Testis (tissue), 3 donors: ENCODE data around the gene BMP5. TPM values are rescaled to one million over a fixed set of nuclear protein-coding genes. Genes with fewer than 3 reads are reported as not detected.

Experiments used
- DNase-seq: peaks from one replicate; pipeline ENCODE4 v3.0.0-alpha.2; 2019
- H3K27ac ChIP-seq, 2 donors: fragments of 200-600 bp; sonication (generic); one replicate each; pipeline ENCODE4 v1.5.1; 2019
- H3K27me3 ChIP-seq: fragments of 200-600 bp; sonication (generic); one replicate; pipeline ENCODE4 v1.5.1; 2019
- H3K36me3 ChIP-seq: fragments of 200-600 bp; sonication (generic); one replicate; pipeline ENCODE4 v1.5.1; 2017; ENCODE audit warnings: low read depth; ENCODE audit errors: missing control alignments
- H3K4me1 ChIP-seq: fragments of 200-600 bp; sonication (generic); one replicate; pipeline ENCODE4 v1.5.1; 2019
- H3K4me3 ChIP-seq, 2 donors: fragments of 200-600 bp; sonication (generic); one replicate each; pipeline ENCODE4 v1.5.1; 2017 to 2019
- H3K9me3 ChIP-seq: fragments of 200-600 bp; sonication (generic); one replicate; pipeline ENCODE4 v1.5.1; 2017
- CTCF ChIP-seq, 3 experiments: fragments of 450-650 bp in 2 of 3; fragments of 200-600 bp in 1 of 3; sonication (generic) in 1 of 3; IDR thresholded peaks; one replicate each; pipeline ENCODE4 v1.5.1; 2016 to 2019; ENCODE audit warnings: antibody characterized with exemption in 3 of 3, mild to moderate bottlenecking in 2 of 3, moderate library complexity in 1 of 3
- POLR2A ChIP-seq: fragments of 450-650 bp; IDR thresholded peaks from one replicate; pipeline ENCODE4 v1.6.1; 2017; ENCODE audit warnings: antibody characterized with exemption, mild to moderate bottlenecking, moderate library complexity
- WGBS, 2 donors: methylation state at CpG; one replicate each; pipeline ENCODE4 v1.1.5; 2018; 5-methylcytosine and 5-hydroxymethylcytosine counted together
- intact Hi-C: fragments of 100-400 bp; cut with DNase I; formaldehyde crosslinking; loops from one replicate; pipeline ENCODE4 v1.15.1; 2023; ENCODE audit warnings: low total_unique reads
- polyA plus RNA-seq: library from polyadenylated mRNA; stranded (reverse); fragments of 350-450 nt; fragmentation: Illumina TruSeq; extraction: RNeasy Lipid Tissue Mini Kit (QIAGEN cat#74804); gene quantifications from one replicate; pipeline ENCODE4 v1.2.3, GENCODE V29; 2014; ENCODE audit warnings: low read depth, low replicate concordance; ENCODE audit not compliant: insufficient read depth
- total RNA-seq, 2 donors: library from RNA; depleted of rRNA; stranded (reverse); fragments of >200 nt; gene quantifications; one replicate each; pipeline ENCODE4 v1.2.3, GENCODE V29; 2016

The BMP5 gene
- total and polyA plus RNA-seq, 3 donors from 2014 or later = 0.06 to 0.12 TPM; not detected in 1

DNA sequence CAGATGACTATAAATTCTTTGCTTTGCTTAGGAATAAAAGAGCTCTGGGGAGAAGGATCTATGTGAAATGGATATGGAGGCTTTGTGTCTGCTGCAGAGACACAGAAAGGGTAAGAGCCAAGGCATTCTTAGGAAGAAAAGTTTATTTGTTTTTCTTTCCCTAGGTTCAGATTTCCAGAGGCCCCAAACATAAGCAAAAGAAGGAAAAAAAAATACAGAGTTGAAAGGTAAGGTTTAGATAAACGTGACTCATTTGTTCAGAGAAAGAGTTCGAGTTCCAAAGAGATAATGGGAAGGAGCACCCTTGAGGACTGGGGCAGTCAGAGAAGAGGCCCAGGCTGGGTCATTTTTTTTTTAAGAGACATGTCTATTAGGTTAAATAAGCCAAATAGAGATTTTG is 27.4 kb upstream of the BMP5 start:
- Histone ChIP-seq H3K27ac (no peak overlapping the region), H3K36me3 (no peaks in the 10 kb centered on the region), H3K4me1 (no peaks in the 10 kb centered on the region), H3K27me3 (no peaks in the 10 kb centered on the region), H3K9me3 (no peaks in the 10 kb centered on the region), H3K4me3 (no peak overlapping the region)
- intact Hi-C loops = no loop called here
- TF ChIP-seq CTCF (IDR thresholded peaks at IDR 0.05) (no peak), POLR2A (no peak)
- 28 to 49% methylated on average over 2 of the region's 2 CpGs for WGBS, 2 donors
- DNase-seq = no peak

GRCh38 chr6:55901765-55902270 is 26.4 kb upstream of the BMP5 start:
- intact Hi-C loops = no loop called here
- Histone ChIP-seq H3K27me3 (no peaks in the 10 kb centered on the region), H3K4me3 (no peak overlapping the region), H3K4me1 (no peaks in the 10 kb centered on the region), H3K36me3 (no peaks in the 10 kb centered on the region), H3K9me3 (no peaks in the 10 kb centered on the region), H3K27ac (no peak overlapping the region)
- WGBS, 2 donors = 59 to 80% methylated on average over 2 of the region's 2 CpGs
- no peak for DNase-seq
- no peak for TF ChIP-seq POLR2A
- TF ChIP-seq CTCF (IDR thresholded peaks at IDR 0.05) = no peak

DNA sequence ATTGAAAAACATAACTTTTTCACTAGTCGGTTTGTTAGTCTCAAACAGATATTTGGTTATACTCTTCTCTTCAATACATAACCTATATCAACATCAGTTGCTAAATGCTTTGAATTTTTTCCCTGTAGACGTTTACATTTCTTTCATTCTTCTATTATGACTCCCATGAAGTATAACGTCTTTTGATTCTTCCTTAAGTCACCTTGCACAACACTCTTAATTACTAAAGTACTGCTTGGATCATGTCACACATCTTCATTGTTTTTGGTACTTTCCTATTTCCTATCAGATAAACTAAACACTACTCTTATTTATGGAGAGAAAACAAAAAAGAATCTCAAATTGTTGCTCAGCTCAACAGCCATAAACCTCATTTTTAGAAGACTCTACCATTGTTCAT is 23.0 kb upstream of the BMP5 start:
- intact Hi-C loops = no loop called here
- H3K4me1 ChIP-seq = no peaks in the 10 kb centered on the region
- no peak overlapping the region for H3K4me3 ChIP-seq
- H3K36me3 ChIP-seq = no peaks in the 10 kb centered on the region
- no peak overlapping the region for H3K27ac ChIP-seq
- DNase-seq = no peak
- H3K9me3 ChIP-seq = no peaks in the 10 kb centered on the region
- no peaks in the 10 kb centered on the region for H3K27me3 ChIP-seq
- TF ChIP-seq CTCF (IDR thresholded peaks at IDR 0.05) (no peak), POLR2A (no peak)
- WGBS, 2 donors = 85 to 86% methylated on average over 3 of the region's 3 CpGs

DNA sequence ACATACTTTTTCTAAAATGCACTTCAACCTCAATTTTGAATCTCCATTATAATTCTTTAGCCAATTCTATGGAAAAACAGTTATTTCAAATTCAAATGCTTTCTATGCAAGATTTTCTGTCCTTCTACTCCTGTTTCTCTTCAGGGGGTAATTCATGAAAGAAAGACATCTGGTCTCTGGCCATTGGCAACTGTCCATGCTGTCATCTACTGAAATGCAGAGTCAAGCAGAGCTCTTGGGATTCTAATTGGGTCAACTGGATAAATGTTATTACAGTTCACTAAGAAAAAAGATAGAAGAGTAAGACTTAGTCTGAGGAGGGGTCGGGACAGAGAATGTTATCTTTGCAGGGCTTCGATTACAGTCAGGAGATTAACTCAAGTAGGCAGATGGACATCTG is 22.0 kb upstream of the BMP5 start:
- 65 to 69% methylated on average over 2 of the region's 2 CpGs for WGBS, 2 donors

More for the DNA sequence above, 22.0 kb upstream of the BMP5 start:
- TF ChIP-seq POLR2A (no peak), CTCF (IDR thresholded peaks at IDR 0.05) (no peak)
- H3K9me3 ChIP-seq = no peaks in the 10 kb centered on the region
- intact Hi-C loops = no loop called here
- H3K27me3 ChIP-seq = no peaks in the 10 kb centered on the region
- no peaks in the 10 kb centered on the region for H3K36me3 ChIP-seq
- H3K27ac ChIP-seq = no peak overlapping the region
- no peak overlapping the region for H3K4me3 ChIP-seq
- DNase-seq = no peak
- no peaks in the 10 kb centered on the region for H3K4me1 ChIP-seq
